ENCODE results near the gene NCOA5.

DNA sequence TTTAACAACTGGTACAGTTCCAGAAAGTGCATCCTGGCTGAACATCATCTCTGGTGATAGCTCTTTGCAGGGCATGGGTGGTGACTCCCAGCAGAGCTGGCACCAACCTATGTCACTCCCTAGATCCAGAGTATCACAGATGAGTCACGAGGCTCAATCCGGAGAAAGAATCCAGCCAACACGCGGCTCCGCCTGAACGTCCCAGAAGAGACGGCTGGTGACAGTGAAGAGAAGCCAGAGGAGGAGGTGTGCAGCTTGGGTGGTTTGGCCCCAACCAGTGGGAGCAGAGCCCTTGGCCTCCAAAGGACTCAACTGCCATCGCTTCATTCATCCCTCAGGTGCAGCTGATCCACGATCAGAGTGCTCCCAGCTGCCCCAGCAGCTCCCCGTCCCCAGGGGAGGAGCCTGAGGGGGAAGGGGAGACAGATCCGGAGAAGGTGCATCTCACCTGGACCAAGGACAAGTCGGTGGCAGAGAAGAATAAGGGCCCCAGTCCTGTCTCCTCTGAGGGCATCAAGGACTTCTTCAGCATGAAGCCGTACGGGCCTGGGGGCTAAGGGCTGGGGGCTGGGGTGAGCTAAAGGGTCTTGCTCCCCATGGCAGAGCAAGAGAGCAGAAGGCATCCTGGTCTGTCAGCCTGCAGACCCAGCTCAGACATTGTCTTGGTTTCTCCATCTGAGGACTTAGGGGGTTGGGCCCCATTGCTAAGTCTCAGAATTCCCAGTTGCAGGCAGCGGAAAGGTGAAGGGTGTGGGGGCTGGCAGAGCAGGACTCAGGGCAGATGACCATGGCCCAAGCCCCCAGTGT is 33.5 kb downstream of the NCOA5 start:
- TF ChIP-seq, protein P1, sequence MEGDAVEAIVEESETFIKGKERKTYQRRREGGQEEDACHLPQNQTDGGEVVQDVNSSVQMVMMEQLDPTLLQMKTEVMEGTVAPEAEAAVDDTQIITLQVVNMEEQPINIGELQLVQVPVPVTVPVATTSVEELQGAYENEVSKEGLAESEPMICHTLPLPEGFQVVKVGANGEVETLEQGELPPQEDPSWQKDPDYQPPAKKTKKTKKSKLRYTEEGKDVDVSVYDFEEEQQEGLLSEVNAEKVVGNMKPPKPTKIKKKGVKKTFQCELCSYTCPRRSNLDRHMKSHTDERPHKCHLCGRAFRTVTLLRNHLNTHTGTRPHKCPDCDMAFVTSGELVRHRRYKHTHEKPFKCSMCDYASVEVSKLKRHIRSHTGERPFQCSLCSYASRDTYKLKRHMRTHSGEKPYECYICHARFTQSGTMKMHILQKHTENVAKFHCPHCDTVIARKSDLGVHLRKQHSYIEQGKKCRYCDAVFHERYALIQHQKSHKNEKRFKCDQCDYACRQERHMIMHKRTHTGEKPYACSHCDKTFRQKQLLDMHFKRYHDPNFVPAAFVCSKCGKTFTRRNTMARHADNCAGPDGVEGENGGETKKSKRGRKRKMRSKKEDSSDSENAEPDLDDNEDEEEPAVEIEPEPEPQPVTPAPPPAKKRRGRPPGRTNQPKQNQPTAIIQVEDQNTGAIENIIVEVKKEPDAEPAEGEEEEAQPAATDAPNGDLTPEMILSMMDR (conservative IDR thresholded peaks at IDR 0.05; ENCODE audit: low read depth, low read length): no peak
- TF ChIP-seq EZH2 (IDR thresholded peaks at IDR 0.05; ENCODE audit: low read length, unreplicated experiment) (no peak), EZH2phosphoT487 (IDR thresholded peaks at IDR 0.05; ENCODE audit: borderline replicate concordance, low read length) (no peak)
